ENCODE measurements around the gene ZNF804A.

Gene ZNF804A

GRCh38 chr2:184598316-184599053, at the start of gene ZNF804A:
ZNF804A (plus strand) TSS chr2:184598529; CDS start chr2:184598960, 431 bp downstream.
- in situ Hi-C loops (cut with HindIII; ENCODE audit: low sequenced_read_pairs), result no loop called here

GRCh38 chr2:184549153-184549552, 49.2 kb upstream of the ZNF804A start:
- in situ Hi-C loops (cut with HindIII; ENCODE audit: low sequenced_read_pairs), result no loop called here

GRCh38 chr2:184551626-184552025, 46.7 kb upstream of the ZNF804A start:
- in situ Hi-C loops (cut with HindIII; ENCODE audit: low sequenced_read_pairs), result no loop called here

DNA sequence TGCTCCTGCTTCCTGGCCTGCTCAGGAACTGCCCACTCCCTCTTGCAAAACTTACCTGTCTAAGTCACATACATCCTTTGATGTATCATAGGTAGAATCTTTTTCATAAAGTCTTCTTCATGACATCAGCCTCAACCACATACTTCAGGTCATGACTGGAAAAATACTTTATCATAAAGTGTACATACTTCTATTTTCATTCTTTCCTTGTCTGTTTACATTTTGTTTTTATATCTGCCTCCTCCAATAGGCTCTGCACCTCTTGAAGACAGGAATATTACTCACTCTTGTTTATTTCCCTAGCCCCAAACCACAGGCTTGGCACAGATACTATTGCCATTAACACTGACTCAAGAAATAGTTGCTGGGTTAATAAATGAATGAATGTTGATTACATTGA, 43.6 kb upstream of the ZNF804A start:
- in situ Hi-C loops (cut with HindIII; ENCODE audit: low sequenced_read_pairs), result no loop called here

- in situ Hi-C loops (cut with HindIII; ENCODE audit: low sequenced_read_pairs), result no loop called here
Observed at GRCh38 chr2:184555352-184555751, 43.0 kb upstream of the ZNF804A start.

DNA sequence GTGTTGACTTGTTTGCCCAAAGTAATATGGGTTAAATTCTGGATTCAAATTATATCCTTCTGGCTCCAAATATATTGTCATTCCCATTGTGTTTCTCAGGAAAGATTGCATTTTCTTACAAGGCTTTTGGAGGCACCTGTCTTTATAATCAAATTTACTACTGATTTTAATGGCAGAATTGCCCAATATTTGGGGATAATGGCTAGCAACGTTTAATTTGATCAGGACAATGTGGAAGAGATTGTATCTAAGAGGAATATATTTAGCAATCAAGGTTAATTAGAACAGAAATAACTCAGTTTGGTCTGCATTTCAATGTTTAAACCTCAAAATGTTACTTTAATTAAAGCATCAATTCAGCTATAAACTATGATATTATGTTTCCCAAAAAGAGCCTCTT, 41.7 kb upstream of the ZNF804A start:
- in situ Hi-C loops (cut with HindIII; ENCODE audit: low sequenced_read_pairs), result no loop called here

DNA sequence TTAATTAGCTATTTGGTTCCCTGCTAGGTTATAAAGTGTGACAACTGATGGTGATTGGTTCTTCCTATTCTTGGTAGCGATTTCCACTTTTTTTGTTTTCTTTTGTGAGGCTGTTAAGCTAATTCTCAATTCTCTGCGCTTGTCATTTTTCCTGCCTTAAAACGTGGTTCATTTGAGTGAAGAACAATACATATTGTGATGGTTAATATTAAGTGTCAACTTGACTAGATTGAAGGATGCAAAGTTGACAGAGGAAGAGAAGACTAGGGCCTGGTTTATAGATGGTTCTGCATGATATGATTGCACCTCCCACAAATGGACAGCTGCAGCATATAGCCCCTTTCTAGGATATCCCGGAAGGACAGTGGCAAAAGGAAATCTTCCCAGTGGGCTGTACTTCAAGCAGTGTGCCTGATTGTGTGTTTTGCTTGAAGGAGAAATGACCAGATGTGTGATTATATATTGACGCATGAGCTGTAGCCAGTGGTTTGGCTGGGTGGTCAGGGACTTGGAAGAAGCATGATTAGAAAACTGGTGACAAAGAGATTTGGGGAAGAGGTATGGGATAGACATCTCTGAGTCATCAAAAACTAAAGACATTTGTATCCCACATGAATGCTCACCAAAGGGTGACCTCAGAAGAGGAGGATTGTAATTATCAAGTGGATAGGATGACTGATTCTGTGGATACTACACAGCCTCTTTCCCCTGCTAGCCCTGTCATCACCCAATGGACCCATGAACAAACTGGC, 39.4 kb upstream of the ZNF804A start:
- in situ Hi-C loops (cut with HindIII; ENCODE audit: low sequenced_read_pairs), result no loop called here

DNA sequence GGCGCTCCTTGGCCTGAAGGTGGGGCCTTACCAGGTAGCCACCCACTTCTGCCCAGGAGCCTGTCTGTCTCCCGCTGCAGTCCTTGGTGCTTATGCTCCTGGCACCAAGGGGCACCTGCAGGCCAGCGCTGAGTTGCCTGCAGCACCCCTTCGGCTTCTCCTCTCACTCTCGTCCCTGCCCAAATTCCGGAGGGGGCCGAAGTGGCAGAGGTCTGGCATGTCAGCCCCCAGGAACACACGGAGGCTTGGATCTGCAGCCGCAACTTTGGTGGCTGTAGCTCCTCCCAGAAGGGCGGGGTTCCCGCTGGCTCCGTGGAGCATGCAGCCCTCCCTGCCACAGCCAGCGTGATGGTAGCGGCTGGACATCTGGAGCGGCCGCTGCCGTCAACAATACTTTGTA, 37.7 kb upstream of the ZNF804A start:
- in situ Hi-C loops (cut with HindIII; ENCODE audit: low sequenced_read_pairs), result no loop called here

DNA sequence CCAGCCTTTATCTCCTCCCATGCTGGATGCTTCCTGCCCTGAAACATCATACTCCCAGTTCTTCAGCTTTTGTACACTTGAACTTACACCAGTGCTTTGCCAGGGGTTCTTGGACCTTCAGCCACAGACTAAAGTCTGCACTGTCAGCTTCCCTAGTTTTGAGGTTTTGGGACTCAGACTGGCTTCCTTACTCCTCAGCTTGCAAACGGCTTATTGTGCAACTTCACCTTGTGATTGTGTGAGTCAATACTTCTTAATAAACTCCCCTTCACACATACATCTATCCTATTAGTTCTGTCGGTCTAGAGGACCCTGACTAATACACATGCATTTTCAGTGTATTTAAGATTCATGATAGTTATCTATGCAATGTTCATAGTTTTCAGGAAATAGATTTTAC, 35.8 kb upstream of the ZNF804A start:
- in situ Hi-C loops (cut with HindIII; ENCODE audit: low sequenced_read_pairs), result no loop called here

DNA sequence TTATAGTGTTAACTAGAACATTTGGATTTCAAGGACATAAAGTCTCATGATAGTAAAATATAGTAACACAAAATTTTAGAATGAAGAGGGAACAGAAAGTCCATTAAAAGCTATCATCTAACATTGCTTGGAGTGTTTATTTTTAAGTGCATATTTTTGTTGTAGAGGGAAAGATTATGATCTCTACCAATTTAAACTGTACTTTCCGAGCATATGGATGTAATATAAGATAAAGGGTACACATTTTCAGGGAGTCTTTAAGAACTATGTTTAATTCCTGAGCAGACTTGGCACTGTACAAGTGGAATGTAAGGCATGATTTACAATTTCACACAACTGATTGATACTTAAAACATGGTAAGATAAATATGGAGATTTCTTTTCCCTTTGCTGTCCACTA, 34.2 kb upstream of the ZNF804A start:
- in situ Hi-C loops (cut with HindIII; ENCODE audit: low sequenced_read_pairs), result no loop called here

DNA sequence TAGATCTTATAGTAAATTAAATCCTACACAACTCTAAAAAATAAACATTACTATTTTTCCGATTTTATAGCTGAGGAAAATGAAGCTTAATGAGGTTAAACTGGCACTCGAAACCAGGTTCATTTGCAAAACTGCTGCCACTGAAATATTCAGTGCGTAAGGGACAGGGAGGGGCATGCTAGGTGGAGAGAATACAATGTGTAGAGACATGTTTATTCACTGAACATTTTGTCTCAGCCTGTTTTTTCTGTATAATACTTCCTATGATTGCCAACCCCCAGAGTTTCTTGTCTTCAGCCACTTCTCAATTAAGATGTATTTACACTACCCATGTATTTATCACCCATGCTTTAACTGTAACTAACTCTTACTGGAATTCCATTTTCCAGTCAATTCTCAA, 31.6 kb upstream of the ZNF804A start:
- in situ Hi-C loops (cut with HindIII; ENCODE audit: low sequenced_read_pairs), result no loop called here

DNA sequence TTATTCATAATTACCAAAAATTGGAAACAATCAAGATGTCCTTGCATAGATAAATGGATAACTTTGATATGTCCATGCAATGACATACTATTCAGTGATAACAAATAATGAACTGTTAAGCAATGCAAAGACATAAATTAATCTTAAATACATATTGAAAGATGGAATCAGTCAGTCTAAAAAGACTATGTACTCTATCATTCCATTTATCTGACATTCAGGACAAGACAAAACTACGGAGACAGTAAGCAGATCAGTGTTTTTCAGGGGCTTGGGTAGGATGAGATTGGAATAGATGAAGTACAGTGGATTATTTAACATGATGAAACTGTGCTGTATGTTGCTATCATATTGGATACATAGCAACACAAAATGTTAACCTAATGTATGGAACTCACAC, 21.3 kb upstream of the ZNF804A start:
- in situ Hi-C loops (cut with HindIII; ENCODE audit: low sequenced_read_pairs), result no loop called here

DNA sequence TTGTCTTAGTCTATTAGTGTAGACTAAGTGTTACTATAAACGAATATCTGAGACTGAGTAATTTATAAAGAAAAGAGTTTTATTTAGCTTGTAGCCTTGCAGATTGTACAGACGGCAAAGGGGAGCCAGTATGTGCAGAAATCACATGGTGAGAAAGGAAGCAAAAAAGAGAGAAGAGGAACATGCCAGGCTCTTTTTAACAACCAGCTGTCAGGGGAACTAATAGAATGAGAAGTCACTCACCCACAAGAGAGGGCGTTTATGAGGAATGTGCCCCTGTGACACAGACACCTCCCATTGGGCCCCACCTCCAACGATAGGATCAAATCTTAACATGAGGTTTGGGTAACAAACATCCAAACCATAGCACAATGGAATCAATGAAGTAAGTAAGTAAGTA, 20.6 kb upstream of the ZNF804A start:
- in situ Hi-C loops (cut with HindIII; ENCODE audit: low sequenced_read_pairs), result no loop called here

GRCh38 chr2:184579226-184579625, 19.1 kb upstream of the ZNF804A start:
- in situ Hi-C loops (cut with HindIII; ENCODE audit: low sequenced_read_pairs), result no loop called here

GRCh38 chr2:184581391-184581790, 16.9 kb upstream of the ZNF804A start:
- in situ Hi-C loops (cut with HindIII; ENCODE audit: low sequenced_read_pairs), result no loop called here

GRCh38 chr2:184589261-184589660, 9.1 kb upstream of the ZNF804A start:
- in situ Hi-C loops (cut with HindIII; ENCODE audit: low sequenced_read_pairs), result no loop called here

DNA sequence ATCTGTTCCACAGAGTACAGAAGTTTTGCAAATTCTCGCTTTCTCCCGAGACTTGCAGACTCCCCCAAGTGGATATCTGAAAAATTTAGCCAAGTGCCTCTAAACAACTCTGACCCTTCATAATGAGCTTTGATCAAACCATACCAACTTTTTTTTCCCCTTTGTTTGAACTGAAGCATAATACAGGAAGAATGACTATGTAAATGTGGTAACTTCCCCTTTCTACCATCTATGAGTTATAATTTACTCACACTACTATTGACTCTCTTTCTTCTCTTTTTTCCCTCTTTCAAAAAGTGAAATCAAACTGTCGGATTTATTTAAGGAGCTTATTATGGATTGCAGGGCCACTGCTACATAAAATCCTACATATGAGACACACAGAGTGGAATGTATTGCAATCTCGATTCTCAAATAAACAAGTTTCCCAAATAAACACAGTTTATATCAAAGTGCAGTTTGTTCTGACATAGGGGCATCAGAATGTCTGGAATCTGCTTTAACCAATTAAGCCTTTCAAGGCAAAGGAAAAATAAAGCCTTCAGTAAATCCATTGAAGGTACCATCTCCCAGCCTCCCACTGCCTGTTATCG, 1.4 kb upstream of the ZNF804A start:
- in situ Hi-C loops (cut with HindIII; ENCODE audit: low sequenced_read_pairs), result no loop called here

DNA sequence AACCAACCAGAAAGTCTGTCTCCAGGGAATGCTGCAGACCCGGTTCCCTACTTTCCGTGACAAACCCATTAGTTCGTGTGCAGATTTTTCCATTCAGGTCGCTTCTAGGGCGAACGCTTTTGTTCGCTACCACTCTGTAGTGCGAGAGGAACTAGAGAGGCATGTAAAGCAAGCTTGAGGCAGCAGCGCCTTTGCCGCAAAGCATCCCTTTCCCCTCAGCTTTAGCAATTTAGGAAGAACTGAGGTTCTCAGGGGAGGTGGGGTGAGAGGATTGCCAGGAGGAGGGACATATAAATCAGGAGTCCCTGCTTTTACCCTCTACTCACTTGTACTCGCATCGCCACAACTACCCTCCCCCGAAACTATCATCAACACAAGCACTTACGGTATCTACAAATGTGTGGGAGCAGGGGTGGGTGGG, 748 bp upstream of the ZNF804A start:
- in situ Hi-C loops (cut with HindIII; ENCODE audit: low sequenced_read_pairs), result no loop called here

DNA sequence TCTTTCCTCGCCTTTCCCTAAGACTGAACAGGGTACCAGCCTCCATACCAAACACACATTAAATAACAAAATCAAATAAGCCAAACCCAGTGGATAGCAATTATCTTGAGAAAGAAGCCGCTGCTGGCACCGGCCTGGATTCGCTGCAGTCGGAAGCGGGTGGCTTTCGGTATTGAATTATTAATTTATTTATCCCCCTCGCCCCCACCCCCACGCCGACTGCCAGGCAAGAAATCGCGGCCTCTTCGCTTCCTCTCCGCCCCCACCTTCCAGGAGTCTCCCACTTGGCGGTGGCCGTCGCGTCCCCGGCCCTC, 370 bp upstream of the ZNF804A start:
- in situ Hi-C loops (cut with HindIII; ENCODE audit: low sequenced_read_pairs), result no loop called here

DNA sequence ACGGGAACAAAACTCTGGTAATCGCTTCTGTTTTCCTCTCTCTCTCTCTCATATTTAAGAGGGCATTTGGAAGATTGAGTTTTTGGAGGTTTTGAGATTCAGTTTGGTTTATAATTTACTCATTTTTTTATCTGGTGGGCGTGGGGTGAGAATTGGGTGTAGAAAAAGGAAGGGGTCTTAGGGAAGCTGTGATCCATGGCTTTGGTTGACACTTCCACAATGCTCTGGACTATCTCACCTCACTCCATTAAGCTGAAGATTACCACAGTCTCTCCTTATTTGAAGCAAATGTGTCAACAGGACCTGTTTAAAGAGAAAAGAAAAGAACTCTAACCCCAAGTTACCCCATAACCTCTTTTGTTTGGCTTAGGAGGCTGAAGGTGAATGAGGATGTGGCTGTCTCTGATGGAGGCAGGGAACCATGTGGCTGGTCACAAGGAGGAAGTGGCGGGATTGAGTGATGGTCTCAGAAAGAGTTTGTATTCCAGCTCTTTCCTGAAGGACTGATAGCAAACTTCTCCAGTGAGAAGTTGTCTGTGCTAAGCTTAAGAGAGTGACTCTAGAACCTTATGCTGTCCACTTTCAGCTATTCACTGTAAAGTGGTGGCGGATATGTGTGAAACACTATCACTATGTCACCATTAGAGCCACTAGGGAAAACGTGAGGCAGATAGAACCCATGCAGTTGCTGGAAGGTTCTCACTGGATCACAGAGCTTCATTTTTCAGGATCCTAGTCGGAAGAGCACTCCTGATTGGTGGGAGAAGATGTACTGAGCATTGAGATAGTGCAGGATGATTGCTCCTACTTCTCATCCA, 934 bp downstream of the ZNF804A start:
- in situ Hi-C loops (cut with HindIII; ENCODE audit: low sequenced_read_pairs), result no loop called here

DNA sequence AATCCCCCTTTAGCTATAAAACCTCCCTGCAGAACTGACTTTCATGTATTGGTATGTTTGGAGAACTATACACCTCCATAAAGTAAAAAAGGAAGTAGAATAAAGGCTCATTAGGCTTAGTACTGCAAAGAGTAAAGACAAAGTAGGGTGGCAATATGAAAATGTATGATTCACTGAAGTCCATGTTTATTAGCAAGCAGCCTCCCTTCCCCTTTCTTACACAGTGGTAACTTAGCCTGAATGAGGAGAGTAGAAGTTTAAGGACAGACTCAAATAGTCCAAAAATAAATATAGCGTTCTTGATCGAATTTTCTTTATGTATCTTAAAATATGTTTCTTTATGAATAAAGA, 1.5 kb downstream of the ZNF804A start:
- in situ Hi-C loops (cut with HindIII; ENCODE audit: low sequenced_read_pairs), result no loop called here

DNA sequence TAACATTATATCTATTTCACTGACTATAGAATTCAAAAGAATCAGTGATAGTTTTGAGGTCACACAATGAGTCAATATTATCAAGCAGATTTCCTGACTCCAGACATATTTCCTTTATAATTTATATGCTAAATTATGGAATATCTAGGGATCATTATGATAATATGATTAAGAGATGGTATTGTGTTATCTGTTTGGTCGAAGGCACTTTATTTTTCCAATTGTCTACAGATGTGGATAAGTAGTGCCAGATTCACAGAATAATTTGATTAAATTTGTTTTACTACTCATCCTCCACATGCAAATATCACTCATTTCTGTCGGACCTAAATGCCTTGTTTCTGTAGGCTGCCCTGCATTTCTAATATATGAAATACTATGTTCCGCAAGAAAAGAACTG, 4.4 kb downstream of the ZNF804A start:
- in situ Hi-C loops (cut with HindIII; ENCODE audit: low sequenced_read_pairs), result no loop called here

Data from DLD1 (cell line).